Spleen (tissue), 7 donors: ENCODE data around the gene JAKMIP1.

Experiments used
- CTCF ChIP-seq, 11 experiments: fragments of 200-600 bp in 7 of 11; fragments of 450-650 bp in 4 of 11; sonication (generic) in 4 of 11; IDR thresholded peaks in 8 of 11; conservative IDR thresholded peaks in 3 of 11; 1 replicate in 7 of 11; 2 replicates in 4 of 11; pipeline versions ENCODE4 v1.4.0 to v1.8.0; 2016 to 2021; ENCODE audit warnings: antibody characterized with exemption in 11 of 11, inconsistent platforms in 4 of 11, mild to moderate bottlenecking in 1 of 11
- POLR2A ChIP-seq, 3 donors: fragments of 450-650 bp; IDR thresholded peaks; one replicate each; pipeline ENCODE4 v1.5.1; 2017; ENCODE audit warnings: antibody characterized with exemption in 3 of 3, mild to moderate bottlenecking in 1 of 3
- POLR2AphosphoS5 ChIP-seq, 3 donors: sonication (generic); formaldehyde crosslinking; IDR thresholded peaks; one replicate each; pipeline ENCODE4 v1.5.1; 2017; ENCODE audit warnings: antibody characterized with exemption in 3 of 3
- donor health status: DM: no; HTN: no; CAD: no; lungs with moderate emphysema.
- donor health status: DM: no; HTN: no; CAD: no.
- donor health status: DM: no; HTN: no; CAD: no.

- TF ChIP-seq CTCF (IDR thresholded peaks at IDR 0.05 in 8 of 11, conservative IDR thresholded peaks at IDR 0.05 in 3 of 11) = no peak
- no peak for TF ChIP-seq POLR2A (IDR thresholded peaks at IDR 0.05)
- TF ChIP-seq POLR2AphosphoS5 (IDR thresholded peaks at IDR 0.05) = no peak
Measured at GRCh38 chr4:6148506-6149205, 51.7 kb downstream of the JAKMIP1 start.
